Epithelial cell of proximal tubule (primary cell): ENCODE measurements around the gene ANKRD44. TPM values are rescaled to one million over a fixed set of nuclear protein-coding genes. Genes with fewer than 3 reads are reported as not detected.

Source experiments
- DNase-seq: peaks from one replicate; pipeline ENCODE4 v3.0.0-alpha.2; 2011; ENCODE audit warnings: low read depth
- H3K4me3 ChIP-seq: 2 replicates; pipeline ENCODE4 v1.5.1; 2011; ENCODE audit warnings: low read depth, mild to moderate bottlenecking, low read length
- CTCF ChIP-seq: conservative IDR thresholded peaks from 2 replicates; pipeline ENCODE4 v1.5.1; 2012; ENCODE audit warnings: low read depth, mild to moderate bottlenecking, low read length
- total RNA-seq: library from RNA; depleted of rRNA; stranded (reverse); fragments of >200 nt; gene quantifications from 2 replicates; pipeline ENCODE4 v1.2.3, GENCODE V29; 2015

The ANKRD44 gene
- total RNA-seq, 1 donor from 2014 or later: 1.7 TPM

GRCh38 chr2:197273485-197273884, 37.1 kb downstream of the ANKRD44 start:
- DNase-seq: no peak
- TF ChIP-seq CTCF: no peak
- H3K4me3 ChIP-seq: no peak overlapping the region

- DNase-seq: no peak
- H3K4me3 ChIP-seq: no peak overlapping the region
- no peak for TF ChIP-seq CTCF
Measured at GRCh38 chr2:197270601-197271000, 40.0 kb downstream of the ANKRD44 start.

- no peak for TF ChIP-seq CTCF
- DNase-seq: no peak
- no peak overlapping the region for H3K4me3 ChIP-seq
Measured at GRCh38 chr2:197269815-197270214, 40.8 kb downstream of the ANKRD44 start.

GRCh38 chr2:197268786-197269584, 41.6 kb downstream of the ANKRD44 start:
- no peak for DNase-seq
- no peak for TF ChIP-seq CTCF
- H3K4me3 ChIP-seq: no peak overlapping the region

GRCh38 chr2:197266477-197266876, 44.1 kb downstream of the ANKRD44 start:
- H3K4me3 ChIP-seq: no peak overlapping the region
- TF ChIP-seq CTCF: no peak

GRCh38 chr2:197265924-197266323, 44.7 kb downstream of the ANKRD44 start:
- no peak for DNase-seq

More at GRCh38 chr2:197266477-197266876, 44.1 kb downstream of the ANKRD44 start:
- no peak for DNase-seq

More at GRCh38 chr2:197265924-197266323, 44.7 kb downstream of the ANKRD44 start:
- H3K4me3 ChIP-seq: no peak overlapping the region
- TF ChIP-seq CTCF: no peak
